SH-SY5Y (cell line): Measurements from ENCODE around the gene NCKAP5.

ENCODE experiments used
- GATA2 ChIP-seq: IDR thresholded peaks from 2 replicates; pipeline ENCODE4 v1.6.1; 2011; ENCODE audit warnings: mild to moderate bottlenecking, low read depth, low read length
- GATA3 ChIP-seq: IDR thresholded peaks from 2 replicates; pipeline ENCODE4 v1.6.1; 2011; ENCODE audit warnings: low read depth, mild to moderate bottlenecking, low read length, moderate library complexity

GRCh38 chr2:133097666-133098065 is 470.6 kb downstream of the NCKAP5 start:
- TF ChIP-seq GATA3, result no peak
- TF ChIP-seq GATA2, result no peak
